ENCODE data around the gene INTS2.
"Not testable (repeated sequence)": the region's sequence is repeated elsewhere in the genome, so short reads cannot be mapped to it uniquely, and the experiment has no call there.

The INTS2 gene

DNA sequence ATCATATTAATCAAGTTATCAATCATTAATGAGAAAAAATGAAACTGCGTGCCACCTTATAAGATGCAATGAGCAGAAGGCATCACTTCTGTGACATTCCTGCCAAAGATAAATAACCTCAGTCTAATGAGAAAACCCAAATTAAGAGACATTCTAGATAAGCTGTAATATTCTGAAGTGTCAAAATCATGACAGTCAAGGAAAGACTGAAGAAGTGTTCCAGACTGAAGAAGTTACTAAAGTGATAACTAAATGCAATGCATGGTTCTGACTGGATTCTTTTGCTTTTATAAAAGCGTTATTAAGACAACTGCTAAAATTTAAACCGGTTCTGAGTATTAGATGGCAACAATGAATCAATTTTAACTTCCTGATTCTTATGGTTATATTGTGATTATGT lies 95.3 kb downstream of the INTS2 start:
- no peaks in the 10 kb centered on the region for H3K36me3 ChIP-seq (ENCODE audit: insufficient read depth, low read length)
- H3K9ac ChIP-seq (ENCODE audit: low read length), result no peak overlapping the region
- H3K27me3 ChIP-seq (ENCODE audit: control insufficient read depth in 1 of 2, insufficient read depth in 2 of 2, low read length in 2 of 2), result no peaks in the 10 kb centered on the region
- no peak overlapping the region for H3K4me3 ChIP-seq (ENCODE audit: low read depth in 1 of 2, low read length in 2 of 2)
- H3K9me3 ChIP-seq (ENCODE audit: low read length), result no peaks in the 10 kb centered on the region
- no peak overlapping the region for H3K27ac ChIP-seq (ENCODE audit: low read depth, low read length)
- no peaks in the 10 kb centered on the region for H3K4me1 ChIP-seq (ENCODE audit: insufficient read depth, low read length)

DNA sequence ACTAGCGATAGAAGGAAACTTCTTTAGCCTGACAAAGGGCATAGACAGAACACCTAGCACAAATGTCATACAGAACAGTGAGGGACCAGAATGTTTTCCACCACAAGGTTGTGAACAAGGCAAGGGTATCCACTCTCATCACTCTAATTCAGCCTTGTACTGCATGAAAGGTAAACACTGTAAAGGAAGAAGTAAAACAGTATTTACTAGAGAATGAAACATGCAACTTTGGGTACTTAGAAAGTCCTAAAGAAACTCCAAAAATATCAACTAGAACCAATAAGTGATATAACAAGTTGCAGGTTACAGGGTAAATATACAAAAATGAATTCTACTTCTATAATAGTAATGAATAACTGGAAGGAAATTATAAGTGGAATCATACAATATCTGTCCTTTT lies 96.7 kb downstream of the INTS2 start:
- H3K4me1 ChIP-seq (ENCODE audit: insufficient read depth, low read length), result no peaks in the 10 kb centered on the region
- H3K4me3 ChIP-seq (ENCODE audit: low read depth in 1 of 2, low read length in 2 of 2), result no peak overlapping the region
- no peaks in the 10 kb centered on the region for H3K27me3 ChIP-seq (ENCODE audit: control insufficient read depth in 1 of 2, insufficient read depth in 2 of 2, low read length in 2 of 2)
- no peaks in the 10 kb centered on the region for H3K9me3 ChIP-seq (ENCODE audit: low read length)
- H3K36me3 ChIP-seq (ENCODE audit: insufficient read depth, low read length), result no peaks in the 10 kb centered on the region
- H3K27ac ChIP-seq (ENCODE audit: low read depth, low read length), result no peak overlapping the region
- H3K9ac ChIP-seq (ENCODE audit: low read length), result no peak overlapping the region

DNA sequence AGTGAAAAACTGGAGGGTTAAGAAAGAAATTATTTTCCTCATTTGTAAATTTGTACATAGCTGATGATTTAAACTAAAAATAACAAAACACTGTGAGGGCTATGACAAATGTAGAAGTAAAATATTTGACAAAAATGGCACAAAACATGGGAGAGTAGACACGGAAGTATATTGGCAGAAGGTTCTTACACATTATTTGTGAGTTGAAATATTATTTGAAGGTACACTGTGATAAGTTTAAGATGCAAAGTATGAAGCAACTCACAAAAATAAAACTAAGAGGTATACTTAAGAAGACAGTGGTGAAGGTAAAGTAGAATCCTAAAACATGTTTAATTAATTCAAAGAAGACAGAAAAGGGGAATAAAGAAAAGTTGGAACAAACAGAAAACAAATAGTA lies 99.1 kb downstream of the INTS2 start:
- Histone ChIP-seq H3K4me1 (ENCODE audit: insufficient read depth, low read length) (no peaks in the 10 kb centered on the region), H3K4me3 (ENCODE audit: low read depth in 1 of 2, low read length in 2 of 2) (no peak overlapping the region), H3K36me3 (ENCODE audit: insufficient read depth, low read length) (no peaks in the 10 kb centered on the region), H3K9me3 (ENCODE audit: low read length) (no peaks in the 10 kb centered on the region), H3K27ac (ENCODE audit: low read depth, low read length) (no peak overlapping the region), H3K27me3 (ENCODE audit: control insufficient read depth in 1 of 2, insufficient read depth in 2 of 2, low read length in 2 of 2) (no peaks in the 10 kb centered on the region), H3K9ac (ENCODE audit: low read length) (no peak overlapping the region)

DNA sequence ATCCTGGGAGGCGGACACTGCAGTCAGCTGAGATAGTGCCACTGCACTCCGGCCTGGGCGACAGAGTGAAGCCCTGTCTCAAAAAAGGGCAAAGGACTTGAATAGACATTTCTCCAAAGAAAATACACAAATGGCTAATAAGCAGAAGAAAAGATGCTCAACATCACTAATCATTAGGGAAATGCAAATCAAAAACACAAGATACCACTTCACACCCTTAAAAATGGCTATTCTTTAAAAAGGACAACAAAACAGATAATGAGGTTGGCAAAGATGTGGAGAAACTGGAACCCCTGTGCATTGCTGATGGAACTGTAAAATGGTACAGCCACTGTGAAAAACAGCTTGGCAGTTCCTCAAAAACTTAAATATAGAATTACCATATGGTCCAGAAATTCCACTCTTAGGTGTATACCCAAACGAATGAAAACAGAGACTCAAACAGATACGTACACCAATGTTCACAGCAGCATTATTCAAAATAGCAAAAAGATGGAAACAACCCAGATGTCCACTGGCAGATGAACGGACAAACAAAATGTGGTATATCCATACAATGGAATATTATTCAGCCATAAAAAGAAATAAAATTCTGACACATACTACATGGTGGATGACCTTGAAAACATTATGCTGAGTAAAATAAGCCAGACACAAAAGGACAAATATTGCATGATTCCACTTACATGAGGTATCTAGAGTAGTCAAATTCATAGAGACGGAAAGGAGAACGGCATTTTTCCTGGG lies 100.0 kb downstream of the INTS2 start:
- Histone ChIP-seq H3K27me3 (ENCODE audit: control insufficient read depth in 1 of 2, insufficient read depth in 2 of 2, low read length in 2 of 2) (no peaks in the 10 kb centered on the region), H3K4me3 (ENCODE audit: low read depth in 1 of 2, low read length in 2 of 2) (no peak overlapping the region), H3K4me1 (ENCODE audit: insufficient read depth, low read length) (no peaks in the 10 kb centered on the region), H3K9me3 (ENCODE audit: low read length) (no peaks in the 10 kb centered on the region), H3K9ac (ENCODE audit: low read length) (no peak overlapping the region), H3K27ac (ENCODE audit: low read depth, low read length) (no peak overlapping the region), H3K36me3 (ENCODE audit: insufficient read depth, low read length) (no peaks in the 10 kb centered on the region)

- H3K4me1 ChIP-seq (ENCODE audit: insufficient read depth, low read length); H3K36me3 ChIP-seq (ENCODE audit: insufficient read depth, low read length); H3K9me3 ChIP-seq (ENCODE audit: low read length); H3K4me3 ChIP-seq (ENCODE audit: low read depth in 1 of 2, low read length in 2 of 2); H3K27ac ChIP-seq (ENCODE audit: low read depth, low read length); H3K9ac ChIP-seq (ENCODE audit: low read length); H3K27me3 ChIP-seq (ENCODE audit: control insufficient read depth in 1 of 2, insufficient read depth in 2 of 2, low read length in 2 of 2): not testable (repeated sequence)
Observed at GRCh38 chr17:61826866-61827265, 100.9 kb downstream of the INTS2 start.

- not testable (repeated sequence) for H3K27me3 ChIP-seq (ENCODE audit: control insufficient read depth in 1 of 2, insufficient read depth in 2 of 2, low read length in 2 of 2); H3K36me3 ChIP-seq (ENCODE audit: insufficient read depth, low read length); H3K27ac ChIP-seq (ENCODE audit: low read depth, low read length); H3K4me3 ChIP-seq (ENCODE audit: low read depth in 1 of 2, low read length in 2 of 2); H3K9ac ChIP-seq (ENCODE audit: low read length); H3K4me1 ChIP-seq (ENCODE audit: insufficient read depth, low read length); H3K9me3 ChIP-seq (ENCODE audit: low read length)
Observed at GRCh38 chr17:61826198-61826597, 101.6 kb downstream of the INTS2 start.

DNA sequence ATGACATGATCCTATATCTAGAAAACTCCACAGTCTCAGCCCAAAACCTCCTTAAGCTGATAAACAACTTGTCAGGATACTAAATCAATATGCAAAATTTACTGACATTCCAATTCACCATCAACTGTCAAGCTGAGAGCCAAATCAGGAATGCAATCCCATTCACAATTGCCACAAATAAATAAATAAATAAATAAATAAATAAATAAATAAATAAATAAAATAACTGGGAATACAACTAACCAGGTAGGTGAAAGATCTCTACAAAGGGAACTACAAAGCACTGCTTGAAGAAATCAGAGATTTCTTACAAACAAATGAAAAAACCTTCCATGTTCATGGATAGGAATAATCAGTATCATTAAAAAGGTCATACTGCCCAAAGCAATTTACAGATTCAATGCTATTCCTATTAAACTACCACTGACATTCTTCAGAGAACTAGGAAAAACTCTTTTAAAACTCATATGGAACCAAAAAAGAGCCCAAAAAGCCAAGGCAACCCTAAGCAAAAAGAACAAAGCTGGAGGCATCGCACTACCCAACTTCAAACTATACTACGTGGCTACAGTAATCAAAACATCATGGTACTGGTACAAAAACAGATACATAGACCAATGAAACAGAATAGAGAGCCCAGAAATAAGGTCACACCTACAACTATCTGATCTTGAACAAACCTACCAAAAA lies 102.2 kb downstream of the INTS2 start:
- H3K9me3 ChIP-seq (ENCODE audit: low read length), result no peaks in the 10 kb centered on the region
- no peaks in the 10 kb centered on the region for H3K4me1 ChIP-seq (ENCODE audit: insufficient read depth, low read length)
- no peaks in the 10 kb centered on the region for H3K27me3 ChIP-seq (ENCODE audit: control insufficient read depth in 1 of 2, insufficient read depth in 2 of 2, low read length in 2 of 2)
- no peaks in the 10 kb centered on the region for H3K36me3 ChIP-seq (ENCODE audit: insufficient read depth, low read length)
- H3K9ac ChIP-seq (ENCODE audit: low read length), result no peak overlapping the region
- no peak overlapping the region for H3K27ac ChIP-seq (ENCODE audit: low read depth, low read length)
- H3K4me3 ChIP-seq (ENCODE audit: low read depth in 1 of 2, low read length in 2 of 2), result no peak overlapping the region

DNA sequence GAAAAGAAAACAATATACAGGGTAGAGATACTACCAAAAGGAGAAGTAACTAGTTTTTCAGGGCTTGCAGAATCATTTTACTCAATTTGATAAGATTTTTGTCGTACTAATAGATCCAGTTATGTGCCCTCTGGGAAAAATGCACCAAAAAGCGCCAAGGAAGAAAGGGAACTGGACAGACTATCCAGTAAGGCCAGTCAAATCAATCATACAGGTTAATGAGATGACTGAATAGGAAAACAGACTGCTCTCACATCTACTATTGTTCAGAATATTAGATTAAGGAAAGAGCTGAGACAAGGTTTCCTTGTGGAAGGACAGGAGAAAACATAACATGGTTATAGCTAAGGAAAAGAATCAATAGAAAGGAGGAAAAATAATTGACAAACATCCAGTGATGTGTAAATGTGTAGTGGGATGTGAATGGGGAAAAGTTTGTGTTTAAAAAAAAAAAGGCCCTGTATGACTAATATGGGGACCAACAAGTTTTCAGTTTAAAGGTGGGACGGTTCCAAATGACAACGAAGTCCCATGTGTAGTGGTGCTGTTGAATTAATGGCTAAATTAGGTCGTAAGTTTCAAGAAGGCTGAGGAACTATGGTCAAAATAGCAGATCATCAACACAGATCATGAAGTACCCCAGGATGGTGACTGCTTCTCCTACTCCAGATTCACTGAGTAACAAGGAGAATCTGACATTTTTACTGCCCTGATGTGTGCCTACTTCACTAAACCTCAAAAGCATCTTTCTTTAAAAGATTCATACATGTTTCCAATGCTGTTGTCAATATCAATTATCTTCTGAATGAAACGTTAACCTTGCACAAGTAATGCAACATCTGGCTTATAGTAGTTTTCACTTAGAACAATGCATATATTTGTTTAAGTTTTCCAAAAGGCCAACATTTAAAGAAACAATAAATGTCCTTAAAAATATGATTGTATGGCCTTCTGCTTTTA lies 105.2 kb downstream of the INTS2 start:
- Histone ChIP-seq H3K9ac (ENCODE audit: low read length) (no peak overlapping the region), H3K36me3 (ENCODE audit: insufficient read depth, low read length) (no peaks in the 10 kb centered on the region), H3K9me3 (ENCODE audit: low read length) (no peaks in the 10 kb centered on the region), H3K27ac (ENCODE audit: low read depth, low read length) (no peak overlapping the region), H3K4me3 (ENCODE audit: low read depth in 1 of 2, low read length in 2 of 2) (no peak overlapping the region), H3K27me3 (ENCODE audit: control insufficient read depth in 1 of 2, insufficient read depth in 2 of 2, low read length in 2 of 2) (no peaks in the 10 kb centered on the region), H3K4me1 (ENCODE audit: insufficient read depth, low read length) (no peaks in the 10 kb centered on the region)

GRCh38 chr17:61821655-61822054 lies 106.1 kb downstream of the INTS2 start:
- no peaks in the 10 kb centered on the region for H3K9me3 ChIP-seq (ENCODE audit: low read length)
- H3K9ac ChIP-seq (ENCODE audit: low read length), result no peak overlapping the region
- no peaks in the 10 kb centered on the region for H3K27me3 ChIP-seq (ENCODE audit: control insufficient read depth in 1 of 2, insufficient read depth in 2 of 2, low read length in 2 of 2)
- H3K4me1 ChIP-seq (ENCODE audit: insufficient read depth, low read length), result no peaks in the 10 kb centered on the region
- H3K4me3 ChIP-seq (ENCODE audit: low read depth in 1 of 2, low read length in 2 of 2), result no peak overlapping the region
- no peaks in the 10 kb centered on the region for H3K36me3 ChIP-seq (ENCODE audit: insufficient read depth, low read length)
- H3K27ac ChIP-seq (ENCODE audit: low read depth, low read length), result no peak overlapping the region

- not testable (repeated sequence) for H3K27ac ChIP-seq (ENCODE audit: low read depth, low read length); H3K27me3 ChIP-seq (ENCODE audit: control insufficient read depth in 1 of 2, insufficient read depth in 2 of 2, low read length in 2 of 2); H3K4me1 ChIP-seq (ENCODE audit: insufficient read depth, low read length); H3K4me3 ChIP-seq (ENCODE audit: low read depth in 1 of 2, low read length in 2 of 2); H3K9me3 ChIP-seq (ENCODE audit: low read length); H3K9ac ChIP-seq (ENCODE audit: low read length); H3K36me3 ChIP-seq (ENCODE audit: insufficient read depth, low read length)
Observed at GRCh38 chr17:61819265-61819664, 108.5 kb downstream of the INTS2 start.

GRCh38 chr17:61818225-61818624 lies 109.6 kb downstream of the INTS2 start:
- H3K27ac ChIP-seq (ENCODE audit: low read depth, low read length), result no peak overlapping the region
- no peaks in the 10 kb centered on the region for H3K36me3 ChIP-seq (ENCODE audit: insufficient read depth, low read length)
- no peaks in the 10 kb centered on the region for H3K9me3 ChIP-seq (ENCODE audit: low read length)
- H3K4me3 ChIP-seq (ENCODE audit: low read depth in 1 of 2, low read length in 2 of 2), result no peak overlapping the region
- H3K4me1 ChIP-seq (ENCODE audit: insufficient read depth, low read length), result no peaks in the 10 kb centered on the region
- no peaks in the 10 kb centered on the region for H3K27me3 ChIP-seq (ENCODE audit: control insufficient read depth in 1 of 2, insufficient read depth in 2 of 2, low read length in 2 of 2)
- H3K9ac ChIP-seq (ENCODE audit: low read length), result no peak overlapping the region

All from muscle layer of colon (tissue), 2 donors.